ENCODE results near the gene SCNM1.

DNA sequence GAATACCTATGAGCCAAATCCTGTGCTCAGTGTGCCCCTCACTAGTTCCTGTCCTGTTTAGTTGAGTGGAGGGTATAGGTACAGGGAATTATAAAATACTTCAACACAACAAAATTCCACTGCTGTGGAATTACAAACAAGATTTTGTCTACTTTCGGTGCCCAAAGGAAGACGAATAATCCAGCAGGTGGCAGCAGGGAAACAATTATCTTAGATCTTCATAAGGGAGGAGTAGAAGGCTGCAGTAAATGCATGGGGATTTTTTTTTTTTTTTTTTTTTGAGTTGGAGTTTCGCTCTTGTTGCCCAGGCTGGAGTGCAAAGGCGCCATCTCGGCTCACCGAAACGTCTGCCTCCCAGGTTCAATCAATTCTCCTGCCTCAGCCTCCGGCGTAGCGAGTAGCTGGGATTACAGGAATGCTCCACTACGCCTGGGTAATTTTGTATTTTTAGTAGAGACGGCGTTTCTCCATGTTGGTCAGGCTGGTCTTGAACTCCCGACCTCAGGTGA is 30.4 kb downstream of the SCNM1 start:
- no peak for TF ChIP-seq POLR2A (IDR thresholded peaks at IDR 0.05)
- TF ChIP-seq, protein P1, sequence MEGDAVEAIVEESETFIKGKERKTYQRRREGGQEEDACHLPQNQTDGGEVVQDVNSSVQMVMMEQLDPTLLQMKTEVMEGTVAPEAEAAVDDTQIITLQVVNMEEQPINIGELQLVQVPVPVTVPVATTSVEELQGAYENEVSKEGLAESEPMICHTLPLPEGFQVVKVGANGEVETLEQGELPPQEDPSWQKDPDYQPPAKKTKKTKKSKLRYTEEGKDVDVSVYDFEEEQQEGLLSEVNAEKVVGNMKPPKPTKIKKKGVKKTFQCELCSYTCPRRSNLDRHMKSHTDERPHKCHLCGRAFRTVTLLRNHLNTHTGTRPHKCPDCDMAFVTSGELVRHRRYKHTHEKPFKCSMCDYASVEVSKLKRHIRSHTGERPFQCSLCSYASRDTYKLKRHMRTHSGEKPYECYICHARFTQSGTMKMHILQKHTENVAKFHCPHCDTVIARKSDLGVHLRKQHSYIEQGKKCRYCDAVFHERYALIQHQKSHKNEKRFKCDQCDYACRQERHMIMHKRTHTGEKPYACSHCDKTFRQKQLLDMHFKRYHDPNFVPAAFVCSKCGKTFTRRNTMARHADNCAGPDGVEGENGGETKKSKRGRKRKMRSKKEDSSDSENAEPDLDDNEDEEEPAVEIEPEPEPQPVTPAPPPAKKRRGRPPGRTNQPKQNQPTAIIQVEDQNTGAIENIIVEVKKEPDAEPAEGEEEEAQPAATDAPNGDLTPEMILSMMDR (IDR thresholded peaks at IDR 0.05) = peak in 5 of 6 experiments; percentile 35 to 84 (median 56)

Measured in thyroid gland (tissue), 4 donors.